Astrocyte (in vitro differentiated cells and primary cell): ENCODE results near the gene TAP1.

Experiments
- EZH2 ChIP-seq: IDR thresholded peaks from 2 replicates; pipeline ENCODE4 v1.6.1; 2012; ENCODE audit warnings: mild to moderate bottlenecking, low read length, inconsistent platforms; ENCODE audit not compliant: insufficient read depth
- TF ChIP-seq, protein P1 (sequence below): IDR thresholded peaks from 2 replicates; pipeline ENCODE4 v1.5.1; 2011; ENCODE audit warnings: low read depth, mild to moderate bottlenecking, inconsistent platforms, low read length, moderate library complexity; ENCODE audit not compliant: insufficient read depth

- TF ChIP-seq, protein P1, sequence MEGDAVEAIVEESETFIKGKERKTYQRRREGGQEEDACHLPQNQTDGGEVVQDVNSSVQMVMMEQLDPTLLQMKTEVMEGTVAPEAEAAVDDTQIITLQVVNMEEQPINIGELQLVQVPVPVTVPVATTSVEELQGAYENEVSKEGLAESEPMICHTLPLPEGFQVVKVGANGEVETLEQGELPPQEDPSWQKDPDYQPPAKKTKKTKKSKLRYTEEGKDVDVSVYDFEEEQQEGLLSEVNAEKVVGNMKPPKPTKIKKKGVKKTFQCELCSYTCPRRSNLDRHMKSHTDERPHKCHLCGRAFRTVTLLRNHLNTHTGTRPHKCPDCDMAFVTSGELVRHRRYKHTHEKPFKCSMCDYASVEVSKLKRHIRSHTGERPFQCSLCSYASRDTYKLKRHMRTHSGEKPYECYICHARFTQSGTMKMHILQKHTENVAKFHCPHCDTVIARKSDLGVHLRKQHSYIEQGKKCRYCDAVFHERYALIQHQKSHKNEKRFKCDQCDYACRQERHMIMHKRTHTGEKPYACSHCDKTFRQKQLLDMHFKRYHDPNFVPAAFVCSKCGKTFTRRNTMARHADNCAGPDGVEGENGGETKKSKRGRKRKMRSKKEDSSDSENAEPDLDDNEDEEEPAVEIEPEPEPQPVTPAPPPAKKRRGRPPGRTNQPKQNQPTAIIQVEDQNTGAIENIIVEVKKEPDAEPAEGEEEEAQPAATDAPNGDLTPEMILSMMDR = no peak
- no peak for TF ChIP-seq EZH2
Measured at GRCh38 chr6:32833664-32834063, 19.8 kb downstream of the TAP1 start.
